Activated CD4-positive, alpha-beta T cell treated with anti-CD3 and anti-CD28 coated beads, Interleukin-2, amount 50 U/mL, for 48 hours (primary cell): ENCODE data around the gene ANKHD1.

ENCODE experiments used
- DNase-seq, 2 experiments: peaks; one replicate each; pipeline ENCODE4 v3.0.0-alpha.2; 2020

ANKHD1 gene

DNA sequence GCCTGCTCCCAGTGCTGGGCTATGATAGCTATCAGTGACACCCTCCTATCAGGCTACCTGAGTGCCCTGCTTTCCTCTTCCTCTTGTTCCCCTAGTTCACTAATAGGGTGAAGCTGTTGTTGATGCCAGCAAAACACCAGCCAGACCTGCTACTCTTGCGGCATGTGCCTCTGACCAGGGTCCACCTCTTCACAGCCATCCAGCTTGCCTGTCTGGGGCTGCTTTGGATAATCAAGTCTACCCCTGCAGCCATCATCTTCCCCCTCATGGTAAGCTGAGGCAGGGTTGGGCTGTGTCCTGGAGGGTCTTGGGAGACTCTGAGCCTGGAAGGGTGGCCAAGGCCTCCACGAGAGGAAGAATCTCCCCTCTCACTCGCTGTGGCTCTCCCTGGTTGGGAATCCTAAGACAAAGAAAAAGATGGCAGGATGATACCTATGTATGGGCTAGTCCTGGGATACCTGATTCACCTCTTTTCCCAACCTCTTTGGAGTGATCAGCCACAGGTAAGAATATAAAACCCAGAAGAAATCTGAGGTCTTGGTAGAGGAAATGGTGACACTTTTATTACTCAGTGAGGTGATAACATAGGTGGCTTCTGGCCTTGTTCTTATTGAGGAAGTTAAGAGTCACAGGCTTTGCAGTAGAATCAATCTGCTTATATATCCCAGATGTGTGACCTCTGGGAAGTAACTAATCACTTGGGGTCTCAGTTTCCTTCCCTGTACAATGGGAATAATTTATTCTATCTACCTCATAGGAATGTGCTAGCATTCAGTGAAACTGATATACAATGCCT lies 30.1 kb upstream of the ANKHD1 start:
- DNase-seq, result no peak

GRCh38 chr5:140372971-140373487 lies 28.6 kb upstream of the ANKHD1 start:
- DNase-seq, result peak; percentile 37 to 56

DNA sequence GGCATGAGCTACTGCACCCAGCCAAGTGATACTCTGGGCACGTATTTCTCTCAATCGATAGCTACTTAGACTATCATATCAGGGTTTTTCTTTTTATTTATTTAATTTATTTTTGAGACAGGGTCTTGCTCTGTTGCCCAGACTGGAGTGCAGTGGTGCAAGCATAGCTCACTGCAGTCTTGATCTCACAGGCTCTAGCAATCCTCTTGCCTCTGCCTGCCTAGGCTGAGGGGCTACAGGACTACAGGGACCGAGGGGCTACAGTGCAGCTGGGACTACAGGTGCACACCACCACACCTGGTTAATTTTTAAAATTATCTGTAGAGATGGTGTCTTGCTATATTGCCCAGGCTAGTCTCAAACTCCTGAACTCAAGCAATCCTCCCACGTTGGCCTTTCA lies 20.3 kb upstream of the ANKHD1 start:
- no peak for DNase-seq

DNA sequence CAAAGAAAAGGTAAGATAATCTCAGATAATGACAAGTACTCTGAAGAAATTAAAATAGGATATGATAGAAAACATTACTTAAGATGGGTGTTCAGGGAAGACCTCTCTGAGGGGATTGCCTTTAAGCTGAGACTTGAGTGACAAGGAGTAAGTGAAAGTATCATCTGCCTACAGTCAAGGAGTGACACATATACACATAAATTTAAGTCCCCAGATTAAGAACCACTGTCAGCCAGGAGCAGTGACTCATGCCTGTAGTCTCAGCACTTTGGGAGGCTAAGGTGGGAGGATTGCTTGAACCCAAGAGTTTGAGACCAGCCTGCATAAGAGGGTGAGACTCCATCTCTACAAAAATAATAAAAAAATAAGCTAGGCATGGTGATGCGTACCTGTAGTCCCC lies 19.7 kb upstream of the ANKHD1 start:
- no peak for DNase-seq

DNA sequence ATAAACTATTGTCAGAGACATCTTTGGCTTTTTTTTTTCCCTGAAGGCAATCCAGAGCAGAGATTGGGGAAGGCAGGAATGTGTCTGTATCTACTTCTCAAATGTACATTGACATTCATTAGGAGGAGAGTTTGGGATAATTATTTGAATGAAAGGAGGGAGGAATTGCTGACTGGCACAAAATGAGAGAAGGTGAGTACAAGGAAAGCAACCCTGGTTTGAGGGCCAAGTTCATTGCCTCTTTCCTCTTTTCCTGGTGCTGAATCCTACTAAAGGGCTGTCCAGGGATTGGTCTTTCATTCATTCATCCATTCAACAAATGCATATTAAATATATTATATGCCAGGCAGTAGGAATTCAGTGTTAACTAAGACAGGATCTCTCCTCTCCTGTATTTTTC lies 18.8 kb upstream of the ANKHD1 start:
- DNase-seq, result no peak

DNA sequence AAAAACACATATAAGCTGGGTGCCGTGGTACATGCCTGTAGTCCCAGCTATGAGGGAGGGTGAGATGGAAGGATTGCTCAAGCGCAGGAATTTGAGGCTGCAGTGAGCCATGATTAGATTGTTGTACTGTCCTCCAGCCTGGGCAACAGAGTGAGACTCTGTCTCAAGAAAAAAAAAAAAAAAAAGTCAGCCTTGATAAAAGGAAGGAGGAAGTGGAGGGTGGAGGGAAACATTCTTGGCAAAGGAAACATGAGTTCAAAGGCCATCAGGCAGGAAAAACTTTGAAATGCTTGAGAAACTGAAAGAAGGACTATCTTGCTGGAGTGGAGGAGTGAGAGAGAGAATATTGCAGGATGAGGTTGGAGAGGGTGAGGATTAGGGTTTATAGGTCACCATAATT lies 18.3 kb upstream of the ANKHD1 start:
- no peak for DNase-seq

GRCh38 chr5:140388052-140388451 lies 13.6 kb upstream of the ANKHD1 start:
- no peak for DNase-seq

DNA sequence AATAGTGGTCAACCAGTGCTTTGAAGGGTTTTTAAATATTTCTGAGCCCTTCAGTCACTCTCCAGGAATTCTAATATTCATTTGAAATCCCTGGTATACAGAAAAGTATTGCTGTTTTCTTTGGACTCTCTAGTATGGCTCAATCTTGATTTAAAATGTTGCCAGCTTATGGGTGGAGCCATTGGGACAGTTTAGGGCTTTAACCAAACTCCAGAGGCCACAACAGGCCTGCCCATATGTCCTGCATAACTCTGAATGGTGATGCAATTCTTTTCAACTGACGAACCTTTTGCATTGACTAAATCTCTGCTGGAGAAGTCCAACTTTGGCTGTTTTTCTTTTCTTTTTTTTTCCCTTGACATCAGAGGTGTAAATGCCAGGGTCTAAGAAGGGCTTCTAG lies 10.3 kb upstream of the ANKHD1 start:
- no peak for DNase-seq

- DNase-seq, result no peak
Observed at GRCh38 chr5:140391732-140392131, 9.9 kb upstream of the ANKHD1 start.

- no peak for DNase-seq
Observed at GRCh38 chr5:140393738-140394137, 7.9 kb upstream of the ANKHD1 start.

- DNase-seq, result no peak
Observed at GRCh38 chr5:140398379-140398811, 3.2 kb upstream of the ANKHD1 start.

DNA sequence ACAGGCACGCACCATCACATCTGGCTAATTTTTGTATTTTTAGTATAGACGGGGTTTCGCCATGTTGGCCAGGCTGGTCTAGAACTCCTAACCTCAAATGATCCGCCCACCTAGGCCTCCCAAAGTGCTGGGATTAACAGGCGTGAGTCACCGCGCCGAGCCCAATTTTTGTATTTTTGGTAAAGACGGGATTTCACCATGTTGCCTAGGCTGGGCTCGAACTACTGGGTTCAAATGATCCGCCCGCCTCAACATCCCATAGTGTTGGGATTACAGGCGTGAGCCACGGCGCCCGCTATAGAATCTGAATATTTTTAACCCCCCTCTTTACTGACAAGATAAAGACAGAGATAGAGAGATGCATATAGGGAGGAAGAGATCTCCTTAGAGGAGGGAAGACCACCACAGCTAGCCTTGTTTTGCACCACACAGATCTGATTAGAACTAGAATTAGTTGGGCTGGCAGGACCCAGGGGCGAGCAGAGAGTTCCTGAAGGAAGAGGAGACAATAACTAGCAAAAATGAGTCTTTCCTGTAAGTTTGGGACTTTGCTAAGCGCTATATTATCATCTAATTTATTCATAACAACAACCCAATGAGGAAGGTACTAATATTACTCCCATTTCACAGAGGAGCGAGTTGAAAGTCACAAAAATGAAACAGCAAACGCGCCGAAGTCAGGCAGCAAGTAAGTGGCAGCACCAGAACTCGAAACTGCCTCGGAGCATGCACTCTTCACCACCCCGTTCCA lies 1.5 kb upstream of the ANKHD1 start:
- peak in 1 of 2 experiments; percentile 10 for DNase-seq

GRCh38 chr5:140400730-140401361 lies 787 bp upstream of the ANKHD1 start:
- DNase-seq, result peak; percentile 82 to 88

DNA sequence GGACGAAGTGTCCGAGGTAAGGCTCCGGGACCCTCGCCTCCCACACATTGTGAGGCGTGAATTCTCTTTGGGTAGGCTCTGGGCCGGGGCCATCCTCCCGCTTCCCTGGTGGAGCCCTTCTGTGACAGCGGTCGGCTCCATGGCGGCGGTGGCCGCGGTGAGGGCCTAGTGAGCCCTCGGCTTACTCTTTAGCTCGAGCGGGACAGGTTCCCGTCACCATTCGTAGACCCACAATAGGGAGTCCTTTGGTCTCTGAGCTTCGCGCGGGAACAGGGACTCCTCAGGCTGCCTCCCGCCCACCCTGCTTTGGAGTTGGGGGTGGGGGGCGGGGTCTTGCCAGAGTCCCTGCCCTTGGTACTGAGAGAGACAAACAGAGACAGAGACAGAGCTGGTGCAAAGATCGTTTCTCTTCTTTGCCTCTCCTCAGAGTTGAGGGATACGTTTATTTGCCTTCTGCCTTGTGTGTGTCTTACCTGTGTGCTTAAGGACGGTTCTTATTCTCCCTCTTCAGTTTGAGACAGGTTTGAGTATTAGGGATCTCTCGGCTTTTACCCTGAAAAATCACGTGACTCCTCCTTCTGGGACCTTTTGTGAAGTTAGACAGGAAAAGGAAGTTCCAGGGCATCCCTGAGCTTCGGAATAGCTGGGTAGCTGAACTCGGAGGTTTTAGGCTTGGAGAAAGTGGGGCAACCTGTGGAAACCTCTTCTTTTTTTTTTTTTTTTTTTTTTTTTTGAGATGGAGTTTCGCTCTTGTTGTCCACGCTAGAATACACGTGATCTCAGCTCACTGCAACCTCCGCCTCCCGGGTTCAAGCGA lies 833 bp downstream of the ANKHD1 start:
- DNase-seq, result peak; percentile 49 to 63

DNA sequence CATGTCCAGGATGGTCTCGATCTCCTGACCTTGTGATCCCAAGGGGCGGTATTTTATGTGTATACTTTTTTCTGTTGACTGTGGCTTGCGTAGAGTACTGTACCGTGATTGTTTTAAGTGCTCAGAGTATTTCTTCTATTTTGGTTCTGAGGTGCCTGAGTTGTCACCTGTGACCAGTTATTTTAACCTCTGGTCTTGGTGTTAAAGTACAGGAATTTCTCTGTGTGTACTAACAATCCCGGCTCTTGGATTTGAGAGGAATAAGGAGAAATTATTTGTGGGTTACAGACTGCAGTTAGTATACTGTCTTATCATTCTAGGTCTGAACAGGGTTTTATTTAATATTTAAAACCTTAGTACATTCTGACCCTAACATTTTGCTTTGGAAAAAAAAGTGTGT lies 2.0 kb downstream of the ANKHD1 start:
- DNase-seq, result no peak

- DNase-seq, result no peak
Observed at GRCh38 chr5:140408750-140409241, 7.2 kb downstream of the ANKHD1 start.

DNA sequence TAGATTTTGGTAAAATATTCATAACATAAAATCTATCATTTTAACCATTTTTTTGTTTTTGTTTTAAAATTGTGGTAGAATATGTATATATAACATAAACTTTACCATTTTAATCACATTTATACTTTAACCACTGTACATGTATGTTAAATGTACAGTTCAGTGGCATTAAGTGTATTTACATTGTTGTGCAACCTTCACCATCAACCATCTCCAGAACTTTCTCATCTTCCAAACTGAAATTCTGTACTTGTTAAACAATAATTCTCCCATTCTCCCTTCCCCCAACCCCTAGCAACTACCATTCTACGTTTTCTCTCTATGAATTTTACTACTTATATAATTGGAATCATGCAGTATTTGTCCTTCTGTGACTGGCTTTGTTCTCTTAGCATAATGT lies 11.6 kb downstream of the ANKHD1 start:
- no peak for DNase-seq

- DNase-seq, result no peak
Observed at GRCh38 chr5:140417235-140417634, 15.6 kb downstream of the ANKHD1 start.

- no peak for DNase-seq
Observed at GRCh38 chr5:140418862-140419520, 17.4 kb downstream of the ANKHD1 start.

GRCh38 chr5:140420226-140420570 lies 18.6 kb downstream of the ANKHD1 start:
- DNase-seq, result no peak

DNA sequence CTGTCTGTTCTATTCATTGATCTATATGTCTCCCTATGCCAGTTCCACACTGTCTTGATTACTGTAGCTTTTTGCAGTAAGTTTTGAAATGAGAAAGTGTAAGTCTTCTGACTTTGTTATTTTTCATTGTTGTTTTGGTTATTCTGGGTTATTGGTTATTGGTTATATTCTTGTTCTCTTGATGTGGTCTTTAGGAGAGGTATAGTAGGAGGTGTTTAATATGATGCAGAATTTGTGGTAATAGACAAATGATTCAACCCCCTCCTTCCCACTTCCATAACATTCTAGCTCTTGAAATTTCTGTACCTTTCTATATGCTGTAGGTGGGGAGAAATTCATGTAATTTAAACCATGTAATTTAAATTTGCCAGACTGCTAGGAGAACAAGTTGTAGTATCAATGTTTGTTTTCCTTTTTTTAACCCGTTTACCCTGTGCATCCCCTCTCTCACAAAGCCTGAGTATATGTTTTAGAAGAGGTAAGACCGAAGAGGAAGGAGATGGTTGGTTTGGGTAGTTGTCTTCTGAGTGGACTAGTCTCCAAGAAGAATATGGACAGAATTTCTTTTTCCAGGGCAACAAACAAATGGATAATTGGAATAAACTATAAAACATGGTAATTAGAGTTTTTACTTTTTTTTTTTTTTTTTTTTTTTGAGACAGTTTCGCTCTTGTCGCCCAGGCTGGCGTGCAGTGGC lies 19.2 kb downstream of the ANKHD1 start:
- DNase-seq, result no peak
